Measurements from ENCODE around the gene COMMD1.

The COMMD1 gene

GRCh38 chr2:62184512-62185230 is 279.2 kb downstream of the COMMD1 start:
- DNase-seq, result no peak
